GM18526 (cell line): Measurements from ENCODE around the gene ADI1.

Experiments used
- POLR2A ChIP-seq: IDR thresholded peaks from 3 replicates; pipeline ENCODE4 v1.6.1; 2011; ENCODE audit not compliant: insufficient read length; ENCODE audit errors: extremely low read depth

ADI1 gene

GRCh38 chr2:3488855-3489763, 30.2 kb downstream of the ADI1 start:
- TF ChIP-seq POLR2A = no peak

GRCh38 chr2:3488061-3488531, 31.2 kb downstream of the ADI1 start:
- no peak for TF ChIP-seq POLR2A

GRCh38 chr2:3487432-3487831, 31.9 kb downstream of the ADI1 start:
- TF ChIP-seq POLR2A = no peak

GRCh38 chr2:3487028-3487425, 32.3 kb downstream of the ADI1 start:
- no peak for TF ChIP-seq POLR2A

- no peak for TF ChIP-seq POLR2A
These were observed 33.0 kb downstream of the ADI1 start for GRCh38 chr2:3486047-3487027.

GRCh38 chr2:3485166-3485565, 34.2 kb downstream of the ADI1 start:
- TF ChIP-seq POLR2A = no peak

- no peak for TF ChIP-seq POLR2A
These were observed 35.1 kb downstream of the ADI1 start for GRCh38 chr2:3483986-3484960.

- TF ChIP-seq POLR2A = no peak
These were observed 35.9 kb downstream of the ADI1 start for GRCh38 chr2:3483227-3483985.

GRCh38 chr2:3482363-3482821, 36.9 kb downstream of the ADI1 start:
- TF ChIP-seq POLR2A = no peak

- TF ChIP-seq POLR2A = no peak
These were observed 37.5 kb downstream of the ADI1 start for GRCh38 chr2:3481736-3482362.

GRCh38 chr2:3481011-3481400, 38.3 kb downstream of the ADI1 start:
- TF ChIP-seq POLR2A = no peak

GRCh38 chr2:3480352-3481010, 38.9 kb downstream of the ADI1 start:
- TF ChIP-seq POLR2A = no peak
